ENCODE measurements around the gene HSD17B8. TPM values are rescaled to one million over a fixed set of nuclear protein-coding genes. Genes with fewer than 3 reads are reported as not detected.

Gene HSD17B8
- total and polyA plus RNA-seq, 2 experiments from 2014 or later, result 4.3 to 8.9 TPM

DNA sequence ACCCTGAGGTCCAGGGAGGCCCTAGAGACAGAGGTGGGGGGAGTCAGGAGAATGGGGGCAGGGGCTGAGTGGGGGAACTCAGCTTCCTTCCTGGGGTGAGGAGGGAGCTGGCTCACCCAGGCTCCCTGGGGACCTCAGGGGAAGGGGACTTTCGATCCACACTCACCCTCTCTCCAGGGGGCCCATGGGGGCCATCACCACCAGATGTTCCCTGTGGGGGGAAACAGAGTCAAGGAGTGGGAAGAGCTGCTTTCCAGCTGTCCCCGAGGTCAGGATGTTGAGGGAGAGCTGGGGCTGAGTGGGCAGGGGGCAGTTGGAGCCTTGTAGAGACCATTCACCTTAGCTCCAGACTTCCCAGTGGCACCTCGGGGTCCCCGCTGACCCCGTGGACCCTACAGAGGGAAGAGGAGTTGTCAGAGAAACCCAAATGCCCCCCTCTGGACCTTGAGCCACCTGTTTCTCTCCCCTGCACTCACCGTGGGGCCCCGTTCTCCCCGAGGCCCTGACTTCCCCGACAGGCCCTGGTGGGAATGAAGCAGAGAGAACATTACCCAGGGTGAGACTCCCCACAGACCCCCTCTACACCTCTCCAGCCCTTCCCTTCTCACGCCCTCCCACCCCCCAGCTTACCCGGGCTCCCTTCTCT, 30.8 kb upstream of the HSD17B8 start:
- Mint-ChIP-seq H3K27me3 (ENCODE audit: insufficient read depth, low read depth, poor library complexity) (peaks cover 13% of the 10 kb centered on the region), H3K36me3 (ENCODE audit: low read depth) (no peaks in the 10 kb centered on the region), H3K9me3 (no peaks in the 10 kb centered on the region; the same call in 1 of the 3 replicates), H3K4me1 (peaks cover 6% of the 10 kb centered on the region), H3K27ac (no peak overlapping the region), H3K4me3 (no peak overlapping the region)
- no peak overlapping the region for H2AFZ ChIP-seq
- H3K27ac ChIP-seq (ENCODE audit: low read depth), result no peak overlapping the region
- H3K4me3 ChIP-seq, result no peak overlapping the region
- DNase-seq (ENCODE audit: low spot score) (no peak), ATAC-seq (no peak)
- H3K36me3 ChIP-seq (ENCODE audit: insufficient read depth), result no peaks in the 10 kb centered on the region
- H3K27me3 ChIP-seq (ENCODE audit: insufficient read depth), result no peaks in the 10 kb centered on the region
- H3K4me2 ChIP-seq, result no peak overlapping the region
- H3F3A ChIP-seq (replicated peaks; ENCODE audit: low read depth), result no peaks in the 10 kb centered on the region
- no peaks in the 10 kb centered on the region for H3K9me2 ChIP-seq (ENCODE audit: insufficient read depth)
- TF ChIP-seq, protein P1, sequence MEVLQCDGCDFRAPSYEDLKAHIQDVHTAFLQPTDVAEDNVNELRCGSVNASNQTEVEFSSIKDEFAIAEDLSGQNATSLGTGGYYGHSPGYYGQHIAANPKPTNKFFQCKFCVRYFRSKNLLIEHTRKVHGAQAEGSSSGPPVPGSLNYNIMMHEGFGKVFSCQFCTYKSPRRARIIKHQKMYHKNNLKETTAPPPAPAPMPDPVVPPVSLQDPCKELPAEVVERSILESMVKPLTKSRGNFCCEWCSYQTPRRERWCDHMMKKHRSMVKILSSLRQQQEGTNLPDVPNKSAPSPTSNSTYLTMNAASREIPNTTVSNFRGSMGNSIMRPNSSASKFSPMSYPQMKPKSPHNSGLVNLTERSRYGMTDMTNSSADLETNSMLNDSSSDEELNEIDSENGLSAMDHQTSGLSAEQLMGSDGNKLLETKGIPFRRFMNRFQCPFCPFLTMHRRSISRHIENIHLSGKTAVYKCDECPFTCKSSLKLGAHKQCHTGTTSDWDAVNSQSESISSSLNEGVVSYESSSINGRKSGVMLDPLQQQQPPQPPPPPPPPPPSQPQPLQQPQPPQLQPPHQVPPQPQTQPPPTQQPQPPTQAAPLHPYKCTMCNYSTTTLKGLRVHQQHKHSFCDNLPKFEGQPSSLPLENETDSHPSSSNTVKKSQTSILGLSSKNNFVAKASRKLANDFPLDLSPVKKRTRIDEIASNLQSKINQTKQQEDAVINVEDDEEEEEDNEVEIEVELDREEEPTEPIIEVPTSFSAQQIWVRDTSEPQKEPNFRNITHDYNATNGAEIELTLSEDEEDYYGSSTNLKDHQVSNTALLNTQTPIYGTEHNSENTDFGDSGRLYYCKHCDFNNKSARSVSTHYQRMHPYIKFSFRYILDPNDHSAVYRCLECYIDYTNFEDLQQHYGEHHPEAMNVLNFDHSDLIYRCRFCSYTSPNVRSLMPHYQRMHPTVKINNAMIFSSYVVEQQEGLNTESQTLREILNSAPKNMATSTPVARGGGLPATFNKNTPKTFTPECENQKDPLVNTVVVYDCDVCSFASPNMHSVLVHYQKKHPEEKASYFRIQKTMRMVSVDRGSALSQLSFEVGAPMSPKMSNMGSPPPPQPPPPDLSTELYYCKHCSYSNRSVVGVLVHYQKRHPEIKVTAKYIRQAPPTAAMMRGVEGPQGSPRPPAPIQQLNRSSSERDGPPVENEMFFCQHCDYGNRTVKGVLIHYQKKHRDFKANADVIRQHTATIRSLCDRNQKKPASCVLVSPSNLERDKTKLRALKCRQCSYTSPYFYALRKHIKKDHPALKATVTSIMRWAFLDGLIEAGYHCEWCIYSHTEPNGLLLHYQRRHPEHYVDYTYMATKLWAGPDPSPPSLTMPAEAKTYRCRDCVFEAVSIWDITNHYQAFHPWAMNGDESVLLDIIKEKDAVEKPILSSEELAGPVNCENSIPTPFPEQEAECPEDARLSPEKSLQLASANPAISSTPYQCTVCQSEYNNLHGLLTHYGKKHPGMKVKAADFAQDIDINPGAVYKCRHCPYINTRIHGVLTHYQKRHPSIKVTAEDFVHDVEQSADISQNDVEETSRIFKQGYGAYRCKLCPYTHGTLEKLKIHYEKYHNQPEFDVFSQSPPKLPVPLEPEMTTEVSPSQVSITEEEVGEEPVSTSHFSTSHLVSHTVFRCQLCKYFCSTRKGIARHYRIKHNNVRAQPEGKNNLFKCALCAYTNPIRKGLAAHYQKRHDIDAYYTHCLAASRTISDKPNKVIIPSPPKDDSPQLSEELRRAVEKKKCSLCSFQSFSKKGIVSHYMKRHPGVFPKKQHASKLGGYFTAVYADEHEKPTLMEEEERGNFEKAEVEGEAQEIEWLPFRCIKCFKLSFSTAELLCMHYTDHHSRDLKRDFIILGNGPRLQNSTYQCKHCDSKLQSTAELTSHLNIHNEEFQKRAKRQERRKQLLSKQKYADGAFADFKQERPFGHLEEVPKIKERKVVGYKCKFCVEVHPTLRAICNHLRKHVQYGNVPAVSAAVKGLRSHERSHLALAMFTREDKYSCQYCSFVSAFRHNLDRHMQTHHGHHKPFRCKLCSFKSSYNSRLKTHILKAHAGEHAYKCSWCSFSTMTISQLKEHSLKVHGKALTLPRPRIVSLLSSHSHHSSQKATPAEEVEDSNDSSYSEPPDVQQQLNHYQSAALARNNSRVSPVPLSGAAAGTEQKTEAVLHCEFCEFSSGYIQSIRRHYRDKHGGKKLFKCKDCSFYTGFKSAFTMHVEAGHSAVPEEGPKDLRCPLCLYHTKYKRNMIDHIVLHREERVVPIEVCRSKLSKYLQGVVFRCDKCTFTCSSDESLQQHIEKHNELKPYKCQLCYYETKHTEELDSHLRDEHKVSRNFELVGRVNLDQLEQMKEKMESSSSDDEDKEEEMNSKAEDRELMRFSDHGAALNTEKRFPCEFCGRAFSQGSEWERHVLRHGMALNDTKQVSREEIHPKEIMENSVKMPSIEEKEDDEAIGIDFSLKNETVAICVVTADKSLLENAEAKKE (CRISPR knock-in tag; IDR thresholded peaks at IDR 0.05), result no peak
- TF ChIP-seq POLR2AphosphoS5 (IDR thresholded peaks at IDR 0.05; ENCODE audit: low read depth) (no peak), EZH2 (IDR thresholded peaks at IDR 0.05; ENCODE audit: low read depth, unreplicated experiment) (no peak), ETS1 (IDR thresholded peaks at IDR 0.05) (no peak), STAT1 (IDR thresholded peaks at IDR 0.05; ENCODE audit: unreplicated experiment) (no peak), CREB1 (CRISPR knock-in tag; IDR thresholded peaks at IDR 0.05; ENCODE audit: low read depth) (no peak), ZNF331 (CRISPR knock-in tag; IDR thresholded peaks at IDR 0.05; ENCODE audit: low read depth) (no peak), EZH2phosphoT487 (IDR thresholded peaks at IDR 0.05; ENCODE audit: unreplicated experiment) (no peak), NANOG (IDR thresholded peaks at IDR 0.05; ENCODE audit: borderline replicate concordance) (no peak), JUNB (IDR thresholded peaks at IDR 0.05; ENCODE audit: unreplicated experiment) (no peak)
- TF ChIP-seq, protein P2, sequence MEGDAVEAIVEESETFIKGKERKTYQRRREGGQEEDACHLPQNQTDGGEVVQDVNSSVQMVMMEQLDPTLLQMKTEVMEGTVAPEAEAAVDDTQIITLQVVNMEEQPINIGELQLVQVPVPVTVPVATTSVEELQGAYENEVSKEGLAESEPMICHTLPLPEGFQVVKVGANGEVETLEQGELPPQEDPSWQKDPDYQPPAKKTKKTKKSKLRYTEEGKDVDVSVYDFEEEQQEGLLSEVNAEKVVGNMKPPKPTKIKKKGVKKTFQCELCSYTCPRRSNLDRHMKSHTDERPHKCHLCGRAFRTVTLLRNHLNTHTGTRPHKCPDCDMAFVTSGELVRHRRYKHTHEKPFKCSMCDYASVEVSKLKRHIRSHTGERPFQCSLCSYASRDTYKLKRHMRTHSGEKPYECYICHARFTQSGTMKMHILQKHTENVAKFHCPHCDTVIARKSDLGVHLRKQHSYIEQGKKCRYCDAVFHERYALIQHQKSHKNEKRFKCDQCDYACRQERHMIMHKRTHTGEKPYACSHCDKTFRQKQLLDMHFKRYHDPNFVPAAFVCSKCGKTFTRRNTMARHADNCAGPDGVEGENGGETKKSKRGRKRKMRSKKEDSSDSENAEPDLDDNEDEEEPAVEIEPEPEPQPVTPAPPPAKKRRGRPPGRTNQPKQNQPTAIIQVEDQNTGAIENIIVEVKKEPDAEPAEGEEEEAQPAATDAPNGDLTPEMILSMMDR (conservative IDR thresholded peaks at IDR 0.05; ENCODE audit: low read depth in 2 of 2), result no peak
- TF ChIP-seq, protein P3, sequence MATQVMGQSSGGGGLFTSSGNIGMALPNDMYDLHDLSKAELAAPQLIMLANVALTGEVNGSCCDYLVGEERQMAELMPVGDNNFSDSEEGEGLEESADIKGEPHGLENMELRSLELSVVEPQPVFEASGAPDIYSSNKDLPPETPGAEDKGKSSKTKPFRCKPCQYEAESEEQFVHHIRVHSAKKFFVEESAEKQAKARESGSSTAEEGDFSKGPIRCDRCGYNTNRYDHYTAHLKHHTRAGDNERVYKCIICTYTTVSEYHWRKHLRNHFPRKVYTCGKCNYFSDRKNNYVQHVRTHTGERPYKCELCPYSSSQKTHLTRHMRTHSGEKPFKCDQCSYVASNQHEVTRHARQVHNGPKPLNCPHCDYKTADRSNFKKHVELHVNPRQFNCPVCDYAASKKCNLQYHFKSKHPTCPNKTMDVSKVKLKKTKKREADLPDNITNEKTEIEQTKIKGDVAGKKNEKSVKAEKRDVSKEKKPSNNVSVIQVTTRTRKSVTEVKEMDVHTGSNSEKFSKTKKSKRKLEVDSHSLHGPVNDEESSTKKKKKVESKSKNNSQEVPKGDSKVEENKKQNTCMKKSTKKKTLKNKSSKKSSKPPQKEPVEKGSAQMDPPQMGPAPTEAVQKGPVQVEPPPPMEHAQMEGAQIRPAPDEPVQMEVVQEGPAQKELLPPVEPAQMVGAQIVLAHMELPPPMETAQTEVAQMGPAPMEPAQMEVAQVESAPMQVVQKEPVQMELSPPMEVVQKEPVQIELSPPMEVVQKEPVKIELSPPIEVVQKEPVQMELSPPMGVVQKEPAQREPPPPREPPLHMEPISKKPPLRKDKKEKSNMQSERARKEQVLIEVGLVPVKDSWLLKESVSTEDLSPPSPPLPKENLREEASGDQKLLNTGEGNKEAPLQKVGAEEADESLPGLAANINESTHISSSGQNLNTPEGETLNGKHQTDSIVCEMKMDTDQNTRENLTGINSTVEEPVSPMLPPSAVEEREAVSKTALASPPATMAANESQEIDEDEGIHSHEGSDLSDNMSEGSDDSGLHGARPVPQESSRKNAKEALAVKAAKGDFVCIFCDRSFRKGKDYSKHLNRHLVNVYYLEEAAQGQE (IDR thresholded peaks at IDR 0.05; ENCODE audit: unreplicated experiment), result no peak
- no peaks in the 10 kb centered on the region for H3K79me2 ChIP-seq (replicated peaks; ENCODE audit: insufficient read depth)
- no peaks in the 10 kb centered on the region for H4K20me1 ChIP-seq (replicated peaks; ENCODE audit: insufficient read depth)
- H3K4me1 ChIP-seq (ENCODE audit: insufficient read depth), result no peaks in the 10 kb centered on the region; the same call in 1 of the 2 replicates

Data from GM23338 (cell line).